Large intestine (tissue), 3 donors: Measurements from ENCODE around the gene ZNF366. TPM values are rescaled to one million over a fixed set of nuclear protein-coding genes. Genes with fewer than 3 reads are reported as not detected.

Experiments
- DNase-seq, 2 donors: peaks; one replicate each; pipeline versions ENCODE4 v3.0.0 to v3.0.0-alpha.2; 2013
- H3K27ac ChIP-seq: one replicate; pipeline ENCODE4 v1.5.1; 2013; ENCODE audit warnings: low read length
- H3K27me3 ChIP-seq: 2 replicates; pipeline ENCODE4 v1.6.1; 2013; ENCODE audit warnings: low read length; ENCODE audit not compliant: control insufficient read depth, insufficient read depth
- H3K36me3 ChIP-seq: 2 replicates; pipeline ENCODE4 v1.6.1; 2013; ENCODE audit warnings: low read length; ENCODE audit not compliant: control insufficient read depth, insufficient read depth
- H3K4me1 ChIP-seq: one replicate; pipeline ENCODE4 v1.6.1; 2013; ENCODE audit warnings: low read length; ENCODE audit not compliant: control insufficient read depth, insufficient read depth
- H3K4me3 ChIP-seq: one replicate; pipeline ENCODE4 v1.5.1; 2013; ENCODE audit warnings: low read length
- H3K9me3 ChIP-seq: one replicate; pipeline ENCODE4 v1.6.1; 2013; ENCODE audit warnings: mild to moderate bottlenecking, low read depth, low read length, moderate library complexity; ENCODE audit not compliant: control insufficient read depth
- WGBS: methylation state at CpG from one replicate; pipeline ENCODE4 v1.1.5; 2013; ENCODE audit warnings: low lambda C conversion rate; ENCODE audit not compliant: insufficient coverage; 5-methylcytosine and 5-hydroxymethylcytosine counted together
- polyA plus RNA-seq: library from polyadenylated mRNA; unstranded; fragments of 120-200 nt; gene quantifications from one replicate; pipeline ENCODE4 v1.2.1, GENCODE V29; 2013

The ZNF366 gene
- polyA plus RNA-seq, 1 donor = 2.1 TPM

DNA sequence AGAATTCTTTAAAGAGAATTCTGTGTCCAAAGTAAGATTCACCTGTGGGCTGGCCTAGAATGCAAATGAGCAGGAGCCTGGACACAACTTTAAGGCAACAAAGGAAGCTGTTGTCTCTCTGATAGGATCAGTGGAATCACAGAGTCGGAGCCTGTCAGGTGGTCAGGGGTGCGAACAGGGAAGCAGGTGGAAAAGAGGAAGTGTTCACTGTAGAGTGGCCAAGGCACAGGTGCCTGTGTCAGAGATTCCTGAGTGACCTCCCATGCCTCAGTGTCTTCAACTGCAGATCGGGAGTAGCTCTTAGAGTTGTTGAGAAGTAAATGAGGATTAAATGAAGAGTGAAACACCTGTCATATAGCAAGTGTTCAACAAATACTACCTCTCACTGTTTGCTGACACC, 48.8 kb downstream of the ZNF366 start:
- H3K36me3 ChIP-seq = no peaks in the 10 kb centered on the region
- H3K4me1 ChIP-seq = peaks cover 10% of the 10 kb centered on the region
- H3K27ac ChIP-seq = no peak overlapping the region
- no peak for DNase-seq
- H3K9me3 ChIP-seq = peaks cover 7% of the 10 kb centered on the region
- no CpG with 5 or more reads among the region's 3 CpGs for WGBS
- H3K27me3 ChIP-seq = no peaks in the 10 kb centered on the region
- no peak overlapping the region for H3K4me3 ChIP-seq

DNA sequence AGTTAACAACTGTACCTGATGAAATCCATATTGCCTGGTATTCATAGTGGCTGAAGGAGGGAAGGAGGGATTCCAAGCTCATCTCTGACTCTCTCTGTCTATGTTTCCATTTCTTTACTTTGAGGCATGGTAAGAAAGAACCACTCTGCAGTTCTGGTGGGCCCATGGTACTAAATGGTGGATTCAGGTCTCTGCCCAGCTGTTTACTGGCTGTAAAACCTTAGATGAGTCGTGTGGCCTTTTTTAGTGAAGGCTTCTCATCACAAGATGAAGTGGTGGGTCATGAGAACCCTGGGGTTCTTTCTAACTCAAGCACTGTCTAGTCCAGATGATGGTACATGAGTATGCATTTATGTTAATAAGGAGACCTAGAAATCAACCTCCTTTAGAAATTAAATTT, 49.7 kb downstream of the ZNF366 start:
- Histone ChIP-seq H3K27me3 (no peaks in the 10 kb centered on the region), H3K9me3 (peaks cover 7% of the 10 kb centered on the region)
- no CpG with 5 or more reads among the region's 1 CpG for WGBS

DNA sequence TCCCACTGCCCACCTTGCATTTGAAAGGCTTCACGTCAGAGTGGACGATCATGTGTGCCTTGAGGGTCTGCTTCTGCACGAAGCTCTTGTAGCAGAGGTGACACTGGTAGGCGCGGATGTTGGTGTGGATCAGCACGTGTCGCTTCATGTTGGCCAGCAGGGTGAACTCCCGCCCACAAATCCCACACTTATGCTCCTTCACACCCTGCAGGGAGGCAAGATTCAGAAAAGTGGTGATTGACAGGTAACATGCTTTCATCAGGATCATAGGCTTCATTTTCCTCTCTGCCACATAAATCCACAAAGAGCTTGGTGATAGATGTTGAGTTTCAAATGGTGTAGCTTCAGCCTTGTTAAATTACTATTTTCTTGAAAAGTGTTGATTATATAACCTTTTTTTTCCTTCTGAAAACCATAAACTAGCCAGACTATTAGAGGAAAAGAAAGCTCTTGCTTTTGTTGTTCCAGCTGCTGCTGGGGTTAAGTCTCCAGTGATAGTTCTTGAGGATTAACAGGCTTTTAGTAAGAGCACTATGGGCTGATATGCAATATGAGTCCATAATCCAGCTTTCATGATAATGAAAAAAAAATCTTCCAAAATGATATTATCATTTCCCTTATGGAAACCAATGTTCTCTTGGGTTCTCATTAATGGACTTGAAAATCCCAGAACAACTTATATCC, 50.7 kb downstream of the ZNF366 start:
- Histone ChIP-seq H3K27ac (no peak overlapping the region), H3K4me1 (peaks cover 15% of the 10 kb centered on the region), H3K27me3 (no peaks in the 10 kb centered on the region), H3K9me3 (peaks cover 7% of the 10 kb centered on the region), H3K36me3 (no peaks in the 10 kb centered on the region), H3K4me3 (no peak overlapping the region)
- no CpG with 5 or more reads among the region's 8 CpGs for WGBS
- no peak for DNase-seq

More for the DNA sequence above, 49.7 kb downstream of the ZNF366 start:
- H3K36me3 ChIP-seq = no peaks in the 10 kb centered on the region
- H3K4me3 ChIP-seq = no peak overlapping the region
- no peak for DNase-seq
- H3K4me1 ChIP-seq = peaks cover 12% of the 10 kb centered on the region
- H3K27ac ChIP-seq = no peak overlapping the region

DNA sequence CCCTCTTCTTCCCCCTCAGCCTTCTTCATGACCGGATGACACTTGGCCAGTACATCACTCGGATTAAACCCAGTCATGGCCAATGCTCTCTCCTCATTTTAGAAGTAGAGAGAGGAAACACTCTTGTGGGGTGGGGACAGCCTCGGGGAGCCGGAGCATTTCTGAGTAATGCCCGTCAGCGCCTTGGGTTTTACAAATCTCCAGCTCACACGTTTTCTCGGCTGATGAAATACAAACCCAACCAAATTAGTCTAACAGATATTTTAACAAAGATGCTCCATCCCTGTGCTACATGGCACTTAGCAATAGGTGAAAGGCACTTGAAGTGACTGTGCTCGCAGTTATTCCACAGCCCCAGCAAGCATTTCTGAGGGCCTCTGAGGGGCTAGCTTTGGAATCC, 51.7 kb downstream of the ZNF366 start:
- Histone ChIP-seq H3K4me1 (peaks cover 15% of the 10 kb centered on the region), H3K36me3 (no peaks in the 10 kb centered on the region), H3K9me3 (peaks cover 7% of the 10 kb centered on the region), H3K27ac (no peak overlapping the region), H3K4me3 (no peak overlapping the region), H3K27me3 (no peaks in the 10 kb centered on the region)
- WGBS = no CpG with 5 or more reads among the region's 9 CpGs
- DNase-seq = no peak

DNA sequence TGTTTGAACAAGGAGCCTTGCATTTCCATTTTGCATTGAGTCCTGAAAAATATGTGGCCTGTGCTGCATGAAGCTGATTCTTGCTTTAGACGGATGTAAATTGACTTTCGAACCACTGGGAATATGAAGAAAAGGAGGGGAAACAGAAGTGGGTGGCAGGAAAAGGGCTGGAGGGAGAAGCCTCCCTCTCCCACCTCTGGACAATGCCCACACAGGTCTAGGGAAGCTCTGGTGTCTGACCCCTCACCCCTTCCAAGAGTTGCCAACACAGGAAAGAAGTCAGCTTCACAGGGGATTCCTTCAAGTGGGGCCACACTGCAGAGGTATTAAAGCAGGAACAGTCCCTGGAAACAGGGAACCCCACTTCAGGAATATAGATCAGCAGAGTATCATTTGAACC, 52.2 kb downstream of the ZNF366 start:
- Histone ChIP-seq H3K4me1 (peaks cover 15% of the 10 kb centered on the region), H3K4me3 (no peak overlapping the region), H3K9me3 (peaks cover 2% of the 10 kb centered on the region), H3K36me3 (no peaks in the 10 kb centered on the region), H3K27ac (no peak overlapping the region), H3K27me3 (no peaks in the 10 kb centered on the region)
- DNase-seq = no peak
- 100% methylated on average over 2 of the region's 2 CpGs for WGBS

DNA sequence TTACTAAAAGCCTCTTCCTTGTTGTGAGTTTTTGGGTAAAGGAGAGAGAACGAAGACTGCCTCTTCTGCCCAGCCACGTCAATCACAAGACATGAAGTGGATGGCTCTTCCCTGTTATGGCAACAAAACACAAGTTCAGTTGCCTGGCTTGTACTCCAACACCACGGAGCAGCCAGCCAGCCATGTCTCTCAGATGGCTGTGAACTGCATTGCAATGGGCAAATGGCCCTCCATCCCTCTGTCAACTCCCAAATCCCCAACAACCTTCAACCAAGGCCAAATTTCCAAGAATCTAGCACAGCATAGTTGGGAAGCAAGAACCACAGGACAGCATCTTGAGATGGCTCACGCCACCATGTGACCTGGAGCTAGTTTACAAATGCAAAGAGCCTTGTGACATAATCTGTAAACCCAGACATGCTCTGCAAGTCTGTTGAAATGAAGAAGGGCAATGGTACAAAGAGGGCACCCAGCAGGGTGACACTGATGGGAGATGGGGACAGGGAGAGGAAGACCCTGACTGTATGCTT, 53.9 kb downstream of the ZNF366 start:
- WGBS = no CpG with 5 or more reads among the region's 4 CpGs
- Histone ChIP-seq H3K9me3 (no peaks in the 10 kb centered on the region), H3K27ac (peak overlapping the region; percentile 64), H3K36me3 (no peaks in the 10 kb centered on the region), H3K27me3 (no peaks in the 10 kb centered on the region), H3K4me1 (peaks cover 7% of the 10 kb centered on the region), H3K4me3 (no peak overlapping the region)
- no peak for DNase-seq

DNA sequence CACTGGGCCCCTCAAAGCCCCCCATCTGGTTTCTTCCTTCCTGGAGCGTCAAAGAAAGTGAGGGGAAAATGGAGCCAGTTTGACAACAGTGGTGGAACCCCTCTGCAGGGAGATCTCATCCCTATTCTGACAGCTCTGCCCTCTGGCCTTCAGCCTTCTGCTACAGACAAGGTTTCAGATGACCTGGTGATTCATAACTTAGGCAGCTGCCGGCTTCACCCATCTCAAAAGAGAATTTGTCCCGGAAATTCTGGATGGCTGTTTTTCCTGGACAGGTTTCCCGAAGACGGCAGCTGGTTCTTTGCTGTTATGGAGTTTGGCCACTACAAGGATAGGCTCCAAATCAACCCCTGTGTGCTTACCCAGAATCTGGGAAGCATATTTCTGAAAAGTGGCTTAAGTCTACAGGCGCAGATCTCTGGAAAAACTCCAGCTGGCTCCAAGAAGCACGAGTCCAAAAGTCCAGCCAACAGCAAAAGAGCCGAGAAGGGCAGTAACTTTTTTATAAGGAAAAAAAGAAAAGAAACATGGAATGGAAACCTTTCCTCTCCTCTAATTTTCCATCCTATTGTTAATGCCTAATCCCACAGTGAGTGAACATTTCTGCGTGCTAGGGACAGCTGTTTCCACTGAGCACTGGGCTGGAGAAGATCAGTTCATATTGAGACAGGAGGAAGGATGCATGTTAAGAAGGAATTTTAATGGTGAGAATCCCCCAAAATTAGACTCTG, 54.5 kb downstream of the ZNF366 start:
- Histone ChIP-seq H3K36me3 (no peaks in the 10 kb centered on the region), H3K9me3 (no peaks in the 10 kb centered on the region), H3K4me3 (no peak overlapping the region), H3K4me1 (peaks cover 7% of the 10 kb centered on the region), H3K27ac (peak overlapping the region; percentile 64), H3K27me3 (no peaks in the 10 kb centered on the region)
- no CpG with 5 or more reads among the region's 9 CpGs for WGBS
- peak; percentile 33 to 54 for DNase-seq

DNA sequence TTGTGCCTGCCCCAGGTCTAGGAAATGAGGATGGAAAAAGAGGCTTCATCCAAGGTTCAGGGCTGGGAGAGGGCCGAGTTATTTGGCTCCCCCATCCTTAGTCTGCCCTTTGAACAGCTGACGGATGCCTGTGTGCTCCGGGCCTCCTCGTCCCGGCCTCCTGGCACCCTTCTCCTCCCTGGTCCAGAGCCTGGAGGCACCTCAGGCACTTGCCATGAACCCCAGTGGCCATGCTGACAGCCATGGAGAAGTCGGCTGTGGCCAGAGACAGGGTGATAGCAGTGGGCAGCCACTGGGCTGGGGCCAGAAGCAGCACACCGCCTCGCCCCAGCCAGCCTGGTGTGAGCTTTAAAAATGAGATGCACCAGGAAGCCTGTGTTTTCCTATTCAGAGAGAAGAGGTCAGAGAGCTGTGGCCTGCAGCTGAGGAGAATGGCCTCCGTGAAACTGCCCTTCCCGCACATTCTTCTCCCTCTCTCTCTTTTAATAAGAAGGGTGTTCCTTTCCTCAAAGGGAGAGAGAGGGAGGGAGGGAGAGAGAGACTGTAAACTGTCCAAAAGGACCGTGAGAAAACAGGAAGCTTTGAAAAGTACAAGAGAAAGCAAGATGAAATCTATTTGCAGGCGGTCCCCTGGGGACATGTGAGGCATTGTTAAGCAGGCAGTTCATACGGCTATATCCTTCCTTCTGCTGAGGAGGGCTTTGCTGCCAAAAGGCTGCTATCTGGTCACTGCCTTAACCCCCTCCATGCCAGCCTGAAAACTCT, 55.3 kb downstream of the ZNF366 start:
- Histone ChIP-seq H3K9me3 (no peaks in the 10 kb centered on the region), H3K27me3 (no peaks in the 10 kb centered on the region), H3K27ac (peak overlapping the region; percentile 64), H3K36me3 (no peaks in the 10 kb centered on the region), H3K4me3 (no peak overlapping the region), H3K4me1 (peaks cover 7% of the 10 kb centered on the region)
- WGBS = 29% methylated on average over 1 of the region's 13 CpGs
- peak; percentile 30 to 47 for DNase-seq

DNA sequence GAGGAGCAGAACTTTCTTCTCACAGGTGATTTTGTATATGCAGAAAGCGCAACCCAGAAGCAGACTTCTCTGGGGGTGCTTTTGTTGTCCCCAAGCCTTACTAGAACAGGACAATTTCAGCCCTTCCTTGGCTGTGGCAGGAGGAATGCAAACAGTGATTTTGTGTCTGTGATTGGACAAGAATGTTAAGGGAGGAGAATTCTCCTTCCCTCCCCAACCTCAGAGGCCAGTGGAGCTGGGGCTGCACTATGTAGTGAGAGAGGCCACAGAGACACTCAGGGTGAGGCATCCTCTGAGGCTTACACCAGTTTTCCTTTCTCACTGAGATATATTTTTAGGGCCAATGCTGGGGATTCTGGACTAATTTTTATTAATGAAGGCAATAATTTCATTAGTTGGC, 58.8 kb downstream of the ZNF366 start:
- no peak for DNase-seq
- no peak overlapping the region for H3K27ac ChIP-seq
- H3K4me1 ChIP-seq = peaks cover 5% of the 10 kb centered on the region
- H3K36me3 ChIP-seq = no peaks in the 10 kb centered on the region
- WGBS = no CpG with 5 or more reads among the region's 1 CpG
- H3K9me3 ChIP-seq = no peaks in the 10 kb centered on the region
- H3K4me3 ChIP-seq = no peak overlapping the region
- H3K27me3 ChIP-seq = peaks cover 4% of the 10 kb centered on the region

DNA sequence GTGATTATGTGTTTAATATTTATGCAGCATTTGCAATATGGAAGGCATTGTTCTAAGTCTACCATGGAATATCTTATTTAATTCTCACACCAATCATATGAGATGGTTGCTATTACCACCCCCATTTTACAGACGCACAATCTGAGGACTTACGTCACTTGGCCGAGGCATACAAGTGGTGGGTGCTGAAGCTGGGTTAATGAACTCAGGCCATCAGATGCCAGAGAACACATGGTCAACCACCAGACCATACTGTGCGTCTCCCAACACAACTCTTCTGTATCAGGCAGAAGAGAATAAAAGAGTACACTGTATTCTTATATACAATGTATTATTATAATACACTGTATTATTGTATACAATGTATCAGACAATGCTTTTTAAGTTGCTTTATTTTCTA, 59.5 kb downstream of the ZNF366 start:
- Histone ChIP-seq H3K4me3 (no peak overlapping the region), H3K4me1 (peaks cover 3% of the 10 kb centered on the region), H3K36me3 (no peaks in the 10 kb centered on the region), H3K27ac (no peak overlapping the region), H3K27me3 (peaks cover 4% of the 10 kb centered on the region), H3K9me3 (no peaks in the 10 kb centered on the region)
- WGBS = 100% methylated on average over 1 of the region's 4 CpGs
- no peak for DNase-seq
